Measurements from ENCODE around the gene SKAP1. TPM values are rescaled to one million over a fixed set of nuclear protein-coding genes. Genes with fewer than 3 reads are reported as not detected.

SKAP1 gene
- polyA plus RNA-seq, 1 of the 3 experiments (the other 2 are of a cell fraction): not detected

GRCh38 chr17:48301002-48301401 is 129.0 kb downstream of the SKAP1 start (continued):
- TF ChIP-seq TCF12 (IDR thresholded peaks at IDR 0.05): no peak
- no peak for TF ChIP-seq NFIC (IDR thresholded peaks at IDR 0.05; ENCODE audit: borderline replicate concordance)
- no peak for TF ChIP-seq EZH2phosphoT487 (IDR thresholded peaks at IDR 0.05; ENCODE audit: borderline replicate concordance, low read depth)
- no peak for TF ChIP-seq GABPA (IDR thresholded peaks at IDR 0.05; ENCODE audit: low read depth)

- Histone ChIP-seq H3K9ac (no peak overlapping the region), H3K4me3 (ENCODE audit: low read depth in 2 of 2, low read length in 1 of 2) (no peak overlapping the region), H3K4me2 (no peak overlapping the region), H3K27ac (ENCODE audit: low read depth in 2 of 2, low read length in 1 of 2) (no peak overlapping the region), H3K9me3 (no peaks in the 10 kb centered on the region), H3K27me3 (ENCODE audit: insufficient read depth) (peaks cover 32% of the 10 kb centered on the region; the same call in 1 of the 2 replicates), H4K20me1 (ENCODE audit: insufficient read depth) (no peaks in the 10 kb centered on the region), H3F3A (replicated peaks; ENCODE audit: insufficient read depth) (no peaks in the 10 kb centered on the region), H3K4me1 (ENCODE audit: control insufficient read depth in 1 of 2, insufficient read depth in 2 of 2, low read depth in 1 of 2, low read length in 1 of 2) (no peaks in the 10 kb centered on the region; a peak in 1 of 4 replicates), H3K79me2 (ENCODE audit: insufficient read depth) (no peaks in the 10 kb centered on the region), H2AFZ (ENCODE audit: low read depth) (no peak overlapping the region), H3K9me2 (no peaks in the 10 kb centered on the region), H3K36me3 (replicated peaks in 1 of 2; ENCODE audit: control insufficient read depth in 1 of 2, insufficient read depth in 2 of 2, low read length in 1 of 2) (no peaks in the 10 kb centered on the region)
- CTCF ChIA-PET: interaction anchor here (1.3 to 1.7 kb wide), 2 partner anchors 8 to 319 kb away, joined by 5 to 6 read pairs; no protein-coding TSS in a partner anchor
- POLR2A ChIA-PET: no interaction called here
- no peak for TF ChIP-seq RFX5 (IDR thresholded peaks at IDR 0.05; ENCODE audit: low read length)
- TF ChIP-seq USF1 (IDR thresholded peaks at IDR 0.05; ENCODE audit: borderline replicate concordance, low read depth): no peak
- no peak for TF ChIP-seq FOXJ3 (CRISPR knock-in tag; IDR thresholded peaks at IDR 0.05)
- no peak for TF ChIP-seq USF2 (IDR thresholded peaks at IDR 0.05; ENCODE audit: borderline replicate concordance, low read depth, low read length)
- TF ChIP-seq FOSL2 (IDR thresholded peaks at IDR 0.05; ENCODE audit: borderline replicate concordance, low read depth): no peak
- no peak for TF ChIP-seq ZBTB33 (IDR thresholded peaks at IDR 0.05; ENCODE audit: borderline replicate concordance, low read depth)
- TF ChIP-seq JUND (IDR thresholded peaks at IDR 0.05): no peak
- no peak for TF ChIP-seq CHD2 (IDR thresholded peaks at IDR 0.05; ENCODE audit: low read length, partially characterized antibody)
- no peak for TF ChIP-seq REST (IDR thresholded peaks at IDR 0.05; ENCODE audit: low read depth, low read length)
- TF ChIP-seq IRF3 (IDR thresholded peaks at IDR 0.05; ENCODE audit: low read depth, low read length): no peak
- no peak for TF ChIP-seq MXI1 (IDR thresholded peaks at IDR 0.05; ENCODE audit: low read depth, low read length)
- no peak for TF ChIP-seq EZH2phosphoT487 (IDR thresholded peaks at IDR 0.05; ENCODE audit: borderline replicate concordance, low read depth)
- TF ChIP-seq MAX (IDR thresholded peaks at IDR 0.05; ENCODE audit: low read depth): no peak
- no peak for TF ChIP-seq PBX3 (IDR thresholded peaks at IDR 0.05)
- no peak for TF ChIP-seq RAD21 (IDR thresholded peaks at IDR 0.05; ENCODE audit: low read length)
- TF ChIP-seq GATA2 (CRISPR knock-in tag; IDR thresholded peaks at IDR 0.05): no peak
- no peak for TF ChIP-seq NFIC (IDR thresholded peaks at IDR 0.05; ENCODE audit: borderline replicate concordance)
- no peak for TF ChIP-seq SMC3 (IDR thresholded peaks at IDR 0.05; ENCODE audit: low read depth, low read length)
- DNase-seq: no peak
- WGBS (ENCODE audit: low lambda C conversion rate): 4% methylated on average over 1 of the region's 1 CpG
Observed at GRCh38 chr17:48299760-48300159, 130.3 kb downstream of the SKAP1 start.

All from SK-N-SH (cell line).